TTC549 (cell line): ENCODE measurements around the gene ANKK1.

Source experiments
- FAIRE-seq: peaks from 2 replicates; lab custom pipeline; 2012; peaks lifted over from hg19 to GRCh38; lab: Jason Lieb, UNC

The ANKK1 gene

GRCh38 chr11:113410414-113411135, 23.0 kb downstream of the ANKK1 start:
- no peak for FAIRE-seq

- no peak for FAIRE-seq
Measured at GRCh38 chr11:113411536-113411935, 24.0 kb downstream of the ANKK1 start.

GRCh38 chr11:113412675-113413074, 25.1 kb downstream of the ANKK1 start:
- no peak for FAIRE-seq

DNA sequence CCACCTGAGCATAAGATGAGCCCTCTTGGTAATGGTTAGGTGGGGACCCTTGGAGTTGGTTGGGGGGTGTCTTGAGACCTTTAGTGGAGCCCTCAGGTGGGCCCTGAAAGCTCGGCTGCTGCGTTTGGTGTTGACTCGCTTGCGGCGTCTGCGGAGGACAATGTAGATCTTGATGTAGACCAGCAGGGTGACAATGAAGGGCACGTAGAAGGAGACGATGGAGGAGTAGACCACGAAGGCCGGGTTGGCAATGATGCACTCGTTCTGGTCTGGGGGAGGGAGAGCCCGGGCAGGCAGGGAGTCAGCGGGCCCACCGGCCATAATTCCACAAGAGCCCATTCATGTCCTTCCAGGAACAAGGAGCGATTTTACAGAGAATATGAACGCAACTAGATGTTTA, 27.8 kb downstream of the ANKK1 start:
- no peak for FAIRE-seq

DNA sequence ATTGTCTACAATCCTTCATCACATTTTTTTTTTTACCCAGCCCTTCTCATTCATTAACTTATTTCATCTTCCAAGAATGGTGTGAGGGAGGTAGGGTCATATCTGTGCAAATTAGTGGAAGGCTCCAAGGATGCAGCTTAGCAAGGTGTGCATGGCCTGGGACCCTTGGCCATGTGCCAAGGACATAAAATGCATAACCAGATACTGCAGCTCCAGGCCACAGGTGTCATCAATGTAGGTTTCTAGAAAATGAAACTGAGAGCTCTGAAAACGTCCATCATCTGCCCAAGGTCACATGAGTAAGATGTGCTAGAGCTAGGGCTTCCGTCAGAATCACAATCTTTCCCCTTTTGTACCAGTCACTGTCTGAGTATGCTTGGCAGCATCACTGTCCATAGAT, 29.8 kb downstream of the ANKK1 start:
- no peak for FAIRE-seq

- no peak for FAIRE-seq
Measured at GRCh38 chr11:113419454-113420003, 31.9 kb downstream of the ANKK1 start.

DNA sequence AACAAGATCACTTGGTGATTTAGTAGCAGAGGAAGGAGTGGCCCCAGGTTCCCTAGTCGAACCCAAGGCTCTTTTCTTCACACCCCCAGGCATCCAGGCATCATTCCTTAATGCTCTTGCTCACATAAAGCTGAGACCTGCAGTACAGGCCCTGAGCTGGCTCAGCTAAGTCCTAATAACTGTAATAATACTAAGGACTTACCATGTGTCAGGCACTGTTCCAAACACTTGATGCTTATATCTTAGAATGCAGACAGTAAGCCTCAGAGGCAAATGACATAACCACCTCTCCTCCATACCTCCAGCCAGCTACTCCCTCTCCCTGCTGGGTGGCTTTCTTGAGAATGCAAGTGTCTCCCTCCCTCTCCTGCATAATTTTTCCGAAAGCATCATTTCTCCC, 33.2 kb downstream of the ANKK1 start:
- FAIRE-seq: no peak

GRCh38 chr11:113426686-113427085, 39.1 kb downstream of the ANKK1 start:
- no peak for FAIRE-seq

DNA sequence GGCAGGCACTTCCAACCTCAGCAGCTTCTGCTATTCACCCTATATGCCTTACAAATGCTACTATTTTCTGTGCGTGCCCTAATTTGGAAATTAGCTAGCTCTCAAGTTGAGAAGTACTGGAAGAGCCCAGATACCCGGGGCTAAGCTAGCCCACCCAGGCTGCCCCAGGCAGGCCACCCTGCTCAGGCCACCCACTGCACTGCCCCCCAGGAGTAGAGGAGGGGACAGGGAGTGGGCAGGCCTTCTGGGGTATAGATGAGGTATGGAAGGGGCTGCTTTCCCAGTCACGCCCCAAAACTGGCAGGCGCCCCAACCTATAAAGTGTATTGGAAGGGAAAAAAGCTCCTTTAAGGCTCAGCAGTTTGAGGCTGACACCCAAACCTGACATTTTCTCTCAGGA, 44.2 kb downstream of the ANKK1 start:
- no peak for FAIRE-seq

GRCh38 chr11:113435190-113435968, 47.8 kb downstream of the ANKK1 start:
- FAIRE-seq: no peak

- FAIRE-seq: no peak
Measured at GRCh38 chr11:113436672-113437252, 49.2 kb downstream of the ANKK1 start.

DNA sequence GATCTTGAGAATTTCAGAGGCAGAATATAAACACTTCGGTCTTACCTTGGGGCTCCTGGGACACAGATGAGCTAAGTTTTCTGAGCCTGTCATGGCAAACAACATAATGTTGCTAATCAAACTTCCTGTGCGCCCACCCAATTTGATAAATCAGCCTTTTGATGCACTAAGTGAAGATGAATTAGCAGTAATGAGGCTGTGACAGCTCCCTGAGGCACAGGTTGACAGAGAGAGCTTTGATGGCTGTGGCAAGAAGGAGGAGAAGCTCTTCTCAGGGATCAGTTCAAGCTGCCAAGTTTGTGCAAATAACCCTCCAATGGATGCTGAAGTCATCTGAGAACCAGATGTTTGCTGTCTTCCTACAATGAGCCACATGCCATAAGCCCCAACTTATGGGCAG, 53.2 kb downstream of the ANKK1 start:
- no peak for FAIRE-seq

GRCh38 chr11:113444502-113445123, 57.0 kb downstream of the ANKK1 start:
- no peak for FAIRE-seq

- FAIRE-seq: no peak
Measured at GRCh38 chr11:113446112-113446511, 58.5 kb downstream of the ANKK1 start.

- FAIRE-seq: no peak
Measured at GRCh38 chr11:113446938-113447337, 59.4 kb downstream of the ANKK1 start.

GRCh38 chr11:113447621-113448315, 60.2 kb downstream of the ANKK1 start:
- no peak for FAIRE-seq

DNA sequence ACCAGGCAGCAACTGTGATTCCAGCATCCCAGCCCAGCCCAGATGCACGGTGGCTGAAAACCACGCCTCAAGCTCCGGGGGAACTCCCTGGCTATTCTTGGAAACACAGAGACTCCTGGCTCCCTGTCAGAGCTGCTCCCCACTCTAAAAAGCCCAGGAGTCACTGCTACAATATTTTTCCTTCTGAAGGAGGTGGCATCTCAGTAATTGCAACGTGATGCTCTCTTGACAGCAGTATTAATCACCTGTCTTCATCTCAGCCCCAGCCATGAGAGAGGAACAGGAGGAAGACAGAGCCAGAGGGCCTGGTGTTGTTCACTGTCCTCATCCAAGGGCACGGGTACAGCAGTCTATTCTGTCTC, 60.7 kb downstream of the ANKK1 start:
- no peak for FAIRE-seq

DNA sequence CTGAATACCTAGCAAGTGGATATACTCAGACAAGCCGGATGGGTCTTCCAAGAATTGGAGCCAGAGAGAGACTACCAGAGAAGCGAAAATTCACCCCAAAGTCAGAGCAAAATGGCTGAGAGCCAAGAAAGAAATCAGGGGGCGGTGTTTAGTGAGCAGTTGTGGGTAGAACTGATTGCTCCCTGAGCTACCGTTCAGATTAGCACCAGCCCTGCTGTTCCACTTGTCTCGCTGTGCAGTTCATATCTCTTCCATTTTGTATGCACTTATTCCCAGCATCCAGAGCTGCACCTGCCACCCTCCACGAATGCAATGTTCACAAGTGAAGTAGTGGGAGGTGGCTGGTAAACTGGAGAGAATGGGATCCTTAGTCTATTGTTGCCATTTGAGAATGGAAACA, 62.2 kb downstream of the ANKK1 start:
- FAIRE-seq: no peak
